ENCODE results near the gene DNAJC25.
A peak's percentile ranks its signal among the peaks of the same experiment; 100 is the strongest.
"Not testable (repeated sequence)": the region's sequence is repeated elsewhere in the genome, so short reads cannot be mapped to it uniquely, and the experiment has no call there.

DNAJC25 gene

DNA sequence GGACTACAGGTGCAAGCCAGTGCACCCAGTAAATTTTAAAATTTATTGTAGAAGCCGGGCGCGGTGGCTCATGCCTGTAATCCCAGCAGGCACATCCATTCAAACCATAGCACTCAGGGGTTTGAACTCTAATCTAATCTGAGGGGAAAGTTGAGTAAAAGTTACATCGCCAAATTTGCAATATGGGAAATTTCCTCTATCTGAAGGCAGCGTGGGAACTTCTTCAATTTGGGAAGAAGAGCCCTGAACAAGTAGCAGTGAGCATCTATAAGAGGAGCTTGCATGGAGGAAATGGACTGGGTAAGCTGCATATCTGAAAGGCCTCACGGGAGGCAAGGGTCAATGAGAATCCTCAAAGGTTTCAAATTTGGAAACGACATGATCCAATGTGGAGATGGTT is 2.7 kb upstream of the DNAJC25 start:
- DNase-seq, result no peak

DNA sequence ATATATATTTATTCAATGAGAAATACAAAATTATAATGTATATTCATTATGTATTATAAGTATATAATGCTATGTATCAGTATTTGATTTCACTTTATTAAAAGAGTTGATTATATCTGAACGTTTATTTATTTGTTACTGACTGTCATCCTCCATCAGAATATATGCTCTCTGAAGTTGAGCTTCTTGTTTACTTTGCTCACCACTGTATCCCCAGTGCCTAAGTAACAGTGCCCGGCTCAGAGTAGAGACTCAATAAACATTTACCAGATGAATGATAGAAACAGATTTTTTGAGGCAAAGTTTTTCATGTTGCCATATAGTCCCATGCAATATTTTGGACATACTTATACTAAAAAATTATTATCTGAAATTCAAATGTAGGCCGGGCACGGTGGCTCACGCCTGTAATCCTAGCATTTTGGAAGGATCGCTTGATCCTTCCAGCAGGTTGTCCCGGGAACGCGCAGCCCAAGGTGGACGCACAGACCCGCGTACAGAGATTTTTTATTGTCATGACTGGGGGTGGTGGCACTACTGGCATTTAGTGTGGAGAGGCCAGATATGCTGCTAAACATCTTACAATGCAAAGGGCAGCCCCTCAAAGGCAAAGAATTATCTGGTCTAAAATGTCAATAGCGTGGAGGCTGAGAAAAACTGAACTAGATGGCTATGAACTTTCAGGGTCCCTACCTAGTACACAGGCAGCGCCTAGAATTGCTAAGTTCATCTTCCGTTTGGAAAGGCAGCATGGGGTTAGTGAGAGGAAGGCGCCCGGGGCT is 761 bp upstream of the DNAJC25 start:
- DNase-seq, result no peak

DNA sequence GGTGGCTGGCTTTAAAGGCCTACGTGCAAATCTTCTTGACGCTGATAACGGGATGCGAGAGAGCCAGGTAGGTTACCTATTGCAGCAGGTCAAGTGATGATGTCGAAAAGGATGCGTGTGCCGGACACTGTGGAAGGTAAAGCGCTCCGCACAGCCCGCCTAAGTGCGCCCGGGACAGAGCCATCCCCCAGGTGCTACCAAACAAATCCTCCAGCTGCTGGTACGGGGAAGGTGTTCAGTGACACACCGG is 245 bp upstream of the DNAJC25 start:
- no peak for DNase-seq

DNA sequence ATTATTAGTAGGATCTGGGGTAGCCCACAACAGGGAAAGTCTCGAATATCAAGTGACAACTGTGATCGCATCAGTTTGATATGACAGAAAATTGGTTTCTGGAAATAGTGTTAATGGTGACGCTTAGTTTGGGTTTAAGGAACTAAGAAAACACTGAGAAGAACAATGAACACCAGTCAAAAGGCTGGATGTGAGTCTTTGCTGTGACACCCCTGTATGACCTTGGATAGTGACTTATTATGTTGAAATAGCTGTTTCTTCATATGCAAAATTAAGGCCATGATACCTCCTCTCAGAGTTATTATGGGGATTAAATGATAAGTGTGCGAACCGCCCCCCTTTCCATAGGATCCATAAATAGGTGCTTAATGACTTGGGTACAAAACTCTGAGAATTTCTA is 926 bp downstream of the DNAJC25 start:
- no peak for DNase-seq

DNA sequence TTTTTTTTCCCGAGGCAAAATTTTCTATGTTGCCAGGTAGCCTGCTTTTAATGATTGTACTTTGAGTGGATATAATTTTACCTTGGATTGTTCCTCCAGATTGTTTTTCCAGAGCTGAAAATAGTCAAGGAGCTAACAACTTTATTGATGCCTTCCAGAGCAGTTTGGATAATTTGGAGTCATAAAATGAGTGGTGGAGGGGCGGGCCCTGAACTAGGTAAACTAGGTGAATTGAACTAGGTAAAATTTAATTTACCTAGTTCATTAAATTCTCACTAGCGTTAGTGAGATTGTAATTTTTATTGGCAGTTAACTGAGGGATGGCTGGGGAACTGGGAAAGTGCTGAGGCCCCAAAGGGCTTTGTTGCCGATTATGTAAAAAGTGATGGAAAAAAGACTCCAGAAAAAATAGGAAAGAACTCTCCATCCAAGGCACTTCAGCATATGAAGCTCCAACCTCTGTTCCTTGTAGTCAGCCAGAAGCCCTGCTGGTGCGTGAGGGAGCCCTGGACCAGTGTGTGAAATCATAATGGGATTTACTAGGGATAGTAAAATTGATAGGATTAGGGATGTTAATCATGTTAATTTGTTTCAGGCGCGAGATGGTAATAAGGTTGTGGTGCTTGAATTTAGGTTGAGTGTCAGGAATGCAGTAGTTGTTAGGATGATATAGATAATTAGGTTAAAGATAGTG is 1.7 kb downstream of the DNAJC25 start:
- DNase-seq, result no peak

DNA sequence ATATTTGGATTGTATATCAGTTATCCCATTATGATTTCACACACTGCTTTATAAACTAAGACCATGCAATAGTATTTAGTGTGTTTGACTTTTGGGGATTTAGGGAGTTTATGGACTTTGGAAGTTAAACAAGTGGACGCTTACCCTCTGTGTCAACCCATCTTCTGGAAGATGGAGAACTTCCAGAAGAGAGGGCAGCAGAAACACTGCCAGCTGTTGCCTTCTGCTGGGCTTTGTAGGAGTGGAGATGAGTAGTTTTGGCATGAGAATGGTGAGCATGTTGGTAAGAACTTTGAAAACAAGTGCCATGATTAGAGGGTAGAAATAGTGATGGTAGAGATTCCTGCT is 2.2 kb downstream of the DNAJC25 start:
- DNase-seq, result no peak

DNA sequence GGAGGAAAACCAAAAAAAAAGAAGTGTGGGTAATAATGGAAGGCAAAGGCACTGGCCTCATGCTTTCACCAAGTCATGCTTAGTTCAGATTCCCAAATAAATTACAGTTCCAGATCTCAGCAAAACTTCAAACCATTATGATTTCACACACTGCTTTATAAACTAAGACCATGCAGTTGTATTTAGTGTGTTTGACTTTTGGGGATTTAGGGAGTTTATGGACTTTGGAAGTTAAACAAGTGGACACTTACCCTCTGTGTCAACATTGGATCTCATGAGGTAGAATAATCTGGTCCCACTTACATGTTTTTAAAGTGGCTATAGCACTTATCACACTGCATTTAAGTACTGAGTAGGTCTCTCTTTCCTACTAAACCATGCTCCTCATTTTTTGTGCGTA is 3.7 kb downstream of the DNAJC25 start:
- no peak for DNase-seq

DNA sequence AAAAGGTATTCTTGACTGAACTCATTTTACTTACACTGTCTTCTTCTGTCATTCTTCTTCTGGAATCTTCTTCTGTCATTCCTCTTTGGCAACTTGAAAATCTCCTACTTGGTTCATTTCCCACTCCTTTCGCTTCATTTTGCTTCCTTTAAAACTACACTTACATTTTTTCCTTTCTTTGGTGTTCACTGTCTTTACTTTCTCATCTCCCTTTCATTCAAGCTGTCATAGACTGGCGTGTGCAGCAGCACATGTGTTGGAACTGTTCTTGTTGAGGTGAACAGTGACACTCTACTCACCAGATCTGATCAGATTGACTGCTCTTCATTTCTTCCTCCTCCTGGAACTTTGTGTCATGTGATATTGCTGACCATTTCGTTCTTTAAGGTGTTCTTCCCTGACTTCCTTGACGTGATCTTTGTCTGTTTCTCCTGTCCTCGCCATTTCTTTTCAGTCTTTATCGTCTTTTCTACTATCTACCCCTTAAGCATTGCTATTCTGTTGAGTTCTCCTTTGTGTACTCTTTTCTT is 6.4 kb downstream of the DNAJC25 start:
- DNase-seq, result no peak

DNA sequence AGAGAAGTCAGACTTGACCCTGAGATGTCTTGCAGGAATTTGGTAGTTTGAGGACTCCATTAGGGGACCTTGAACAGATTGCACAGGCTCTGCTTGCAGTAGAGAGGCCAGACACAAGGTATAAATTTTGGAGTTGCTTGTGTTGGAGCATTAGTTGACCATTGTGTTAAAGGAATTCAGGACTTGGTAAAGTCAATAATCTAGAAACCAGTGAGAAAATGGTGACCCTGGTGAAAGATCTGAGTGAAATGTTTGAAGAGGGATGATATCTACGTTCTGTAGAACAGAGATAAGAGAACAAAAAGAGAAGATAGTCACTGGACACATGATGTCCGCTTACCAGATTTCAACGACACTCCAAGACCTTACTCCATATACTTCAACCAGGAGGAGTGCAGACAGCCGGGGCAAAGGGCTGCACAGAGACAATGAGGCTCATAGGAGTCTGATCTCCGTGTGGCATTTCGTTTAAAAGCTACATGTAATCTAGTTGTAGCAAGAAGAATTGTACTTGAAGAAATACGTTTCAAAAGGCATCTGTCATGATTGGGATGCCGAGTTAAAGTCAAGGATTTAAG is 13.2 kb downstream of the DNAJC25 start:
- DNase-seq, result no peak

DNA sequence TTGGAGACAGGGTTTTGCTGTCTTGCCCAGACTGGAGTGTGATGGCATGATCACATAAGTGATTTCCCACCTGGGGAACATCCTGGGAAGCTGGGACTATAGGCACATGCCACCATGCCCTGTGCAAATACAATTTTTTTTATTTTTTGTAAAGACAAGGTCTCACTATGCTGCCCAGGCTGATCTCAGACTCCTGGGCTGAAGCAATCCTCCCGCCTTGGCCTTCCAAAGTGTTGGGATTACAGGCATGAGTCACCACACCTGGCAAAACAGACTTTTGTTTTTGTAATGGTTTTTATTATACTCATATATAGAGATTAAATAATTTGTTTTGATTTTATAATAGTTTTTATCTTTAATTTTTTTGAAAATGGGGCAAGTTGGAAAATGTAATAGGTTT is 14.7 kb downstream of the DNAJC25 start:
- DNase-seq, result no peak

DNA sequence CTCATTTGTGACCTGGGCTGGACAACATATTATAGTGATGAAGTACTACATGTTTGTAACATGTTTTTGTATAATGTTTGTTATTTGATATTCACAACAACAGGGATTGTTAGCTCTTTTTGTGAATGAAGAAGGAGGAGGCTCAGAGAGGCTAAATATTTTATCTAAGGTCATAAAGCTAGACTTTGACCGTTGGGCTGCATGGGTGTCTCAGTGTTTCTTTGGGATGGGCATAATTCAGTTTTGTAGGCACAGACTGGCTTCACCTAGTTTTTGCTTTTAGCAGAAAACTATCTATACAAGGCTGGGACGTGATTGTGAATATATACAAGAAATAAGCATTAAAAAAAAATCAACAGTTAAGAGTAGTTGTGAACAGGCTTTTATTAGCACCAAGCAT is 15.3 kb downstream of the DNAJC25 start:
- no peak for DNase-seq

DNA sequence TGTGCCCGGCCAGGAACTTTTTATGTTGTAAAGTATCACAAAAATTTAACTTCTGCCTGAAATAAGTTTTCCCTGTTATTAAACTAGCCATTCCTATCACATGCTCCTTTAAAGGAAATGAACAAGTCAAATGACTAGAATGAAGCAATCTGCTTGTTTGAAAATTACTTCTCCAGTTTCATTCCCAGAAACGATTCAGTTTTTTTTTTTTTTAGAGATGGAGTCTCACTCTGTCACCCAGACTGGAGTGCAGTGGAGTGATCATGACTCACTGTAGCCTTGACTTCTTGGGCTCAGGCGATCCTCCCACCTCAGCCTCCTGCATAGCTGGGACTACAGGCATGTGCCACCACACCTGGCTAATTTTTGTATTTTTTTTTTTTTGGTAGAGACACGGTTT is 16.9 kb downstream of the DNAJC25 start:
- no peak for DNase-seq

DNA sequence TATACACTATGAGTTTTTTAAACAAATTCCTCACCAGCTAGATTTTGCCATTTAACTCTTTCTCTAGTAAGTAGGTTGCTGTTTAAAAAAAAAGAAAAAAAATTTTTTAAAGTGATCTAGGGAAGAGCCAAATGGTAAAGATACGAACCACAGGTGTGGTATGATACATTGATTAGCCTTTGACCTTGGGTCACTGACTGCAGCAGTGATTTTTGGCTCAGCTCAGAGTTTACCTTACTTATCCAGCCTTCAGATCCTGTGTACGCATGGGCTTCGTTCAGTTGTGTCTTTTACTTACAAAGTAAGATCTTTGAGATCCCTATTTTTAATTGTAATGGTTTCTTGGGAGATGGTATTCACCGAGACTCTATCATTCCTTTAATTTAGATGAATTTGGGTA is 17.9 kb downstream of the DNAJC25 start:
- no peak for DNase-seq

DNA sequence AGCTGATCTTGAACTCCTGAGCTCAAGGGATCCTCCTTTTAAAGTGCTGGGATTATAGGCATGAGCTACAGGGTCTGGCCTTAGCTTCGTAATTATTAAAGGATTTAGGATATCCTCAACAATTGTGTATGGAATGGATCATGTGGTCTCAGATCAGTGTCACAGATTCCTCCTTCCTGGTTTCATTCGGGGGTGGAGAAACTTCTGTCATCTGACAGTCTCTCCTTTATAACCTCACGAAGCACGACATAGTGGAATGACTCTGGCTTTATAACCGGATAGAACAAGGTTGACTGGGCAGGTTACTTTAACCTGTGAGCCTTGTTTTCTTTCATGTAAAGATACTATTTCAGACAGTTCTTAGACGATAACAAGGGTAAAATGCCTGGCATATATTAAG is 25.9 kb downstream of the DNAJC25 start:
- DNase-seq, result no peak

DNA sequence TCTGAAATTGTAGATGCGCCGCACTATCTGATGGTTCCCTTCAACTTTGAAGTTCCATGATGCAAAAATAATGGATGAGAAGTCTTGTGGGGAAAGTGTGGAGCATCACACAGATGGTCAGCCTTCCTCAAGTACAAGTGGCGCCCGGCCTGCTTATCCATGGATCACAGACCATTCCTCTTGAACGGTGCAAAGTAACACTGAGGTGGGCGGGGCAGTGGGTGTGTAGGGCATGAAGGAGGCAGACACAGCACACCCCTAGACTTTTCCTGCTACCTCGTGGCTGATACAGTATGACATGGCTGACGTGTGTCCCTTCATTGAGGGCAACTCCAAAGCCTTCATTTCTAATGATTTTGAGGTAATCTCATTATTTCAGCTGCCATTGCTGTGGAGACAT is 27.8 kb downstream of the DNAJC25 start:
- DNase-seq, result no peak

DNA sequence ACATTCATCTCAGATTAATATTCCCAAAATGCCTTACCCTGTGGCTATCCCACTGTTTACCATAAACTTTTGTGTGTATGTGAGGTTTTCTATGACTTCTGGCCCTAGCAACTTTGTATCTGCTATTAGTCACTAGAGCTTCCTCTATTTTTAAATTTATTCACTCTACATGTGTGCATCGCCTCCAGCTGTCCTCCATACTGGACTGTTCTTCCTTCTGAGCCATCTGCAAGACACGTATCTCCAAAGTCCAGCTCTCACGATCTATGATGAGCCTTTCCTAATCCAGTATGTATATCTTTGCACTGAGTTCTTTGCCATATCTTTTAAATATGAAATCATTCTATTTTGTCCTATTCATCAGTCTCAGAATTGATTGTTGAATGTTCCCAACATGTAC is 28.6 kb downstream of the DNAJC25 start:
- DNase-seq, result no peak

DNA sequence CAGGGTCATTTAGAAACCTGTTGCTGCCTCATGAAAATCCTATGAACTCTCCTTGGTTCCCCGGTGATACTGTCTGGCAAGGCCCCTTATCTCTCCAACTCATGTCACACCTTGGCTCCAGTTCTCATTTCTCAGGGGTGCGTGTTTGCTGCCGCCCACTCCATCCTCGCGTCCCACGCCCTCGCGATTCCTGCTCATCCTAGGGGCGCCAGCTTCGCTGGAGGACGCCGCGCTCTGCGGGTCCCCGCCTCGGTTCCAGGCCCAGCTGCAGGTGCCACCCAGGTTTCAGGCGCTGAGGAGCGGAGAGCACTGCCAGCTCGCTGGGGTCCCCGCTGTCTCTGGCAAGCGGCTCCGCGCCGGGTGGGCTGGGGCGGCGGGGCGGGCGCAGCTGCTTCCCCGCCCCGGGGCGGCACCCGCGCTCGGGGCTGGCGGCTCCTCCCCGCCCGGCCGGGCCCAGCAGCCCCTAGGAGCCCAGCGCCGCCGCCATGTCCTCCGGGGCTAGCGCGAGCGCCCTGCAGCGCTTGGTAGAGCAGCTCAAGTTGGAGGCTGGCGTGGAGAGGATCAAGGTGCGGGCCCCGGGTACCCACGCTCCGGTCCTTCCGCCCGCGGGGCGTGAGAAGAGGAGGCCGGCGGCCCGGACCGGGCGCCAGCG is 30.1 kb downstream of the DNAJC25 start, which contains the start of gene GNG10:
Gene GNG10 (plus strand): TSS at position 456 of the 652 bp plus-strand sequence. CDS start 30 bp downstream, at position 486.
- DNase-seq, result peak; percentile 90

DNA sequence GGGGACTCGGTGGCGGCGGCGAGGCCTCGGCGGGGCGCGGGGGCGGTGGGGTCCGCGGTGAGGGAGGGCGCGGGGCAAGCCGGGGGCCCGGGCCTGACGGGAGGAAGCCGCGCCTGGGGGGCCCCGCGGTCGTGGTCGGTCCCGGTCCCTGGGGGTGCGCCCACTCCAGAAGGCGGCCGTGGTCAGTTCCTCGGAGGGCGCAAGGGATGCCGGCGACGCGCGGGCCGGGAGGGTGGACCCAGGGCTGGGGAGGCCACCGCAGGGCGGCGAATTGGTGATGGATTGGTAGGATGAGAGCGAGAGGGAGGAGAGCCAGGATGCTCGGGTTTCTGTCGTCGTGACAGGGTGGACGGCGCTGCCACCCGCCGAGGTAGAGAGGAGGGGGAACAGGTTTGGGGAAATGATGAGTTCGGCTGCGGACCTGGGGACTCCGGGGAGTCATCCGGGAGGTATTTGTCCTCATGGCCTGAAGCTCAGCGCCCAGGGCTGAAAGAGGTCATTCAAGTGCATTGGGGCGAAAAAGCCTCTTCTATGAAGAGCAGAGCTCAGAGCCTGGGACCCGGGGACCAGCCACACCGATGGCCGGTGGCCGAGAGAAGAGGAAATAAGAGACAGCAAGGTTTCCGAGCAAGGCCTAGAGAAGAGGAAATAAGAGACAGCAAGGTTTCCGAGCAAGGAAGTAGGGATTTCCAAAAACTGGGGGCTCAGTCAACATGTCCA is 30.8 kb downstream of the DNAJC25 start:
- peak; percentile 56 for DNase-seq

DNA sequence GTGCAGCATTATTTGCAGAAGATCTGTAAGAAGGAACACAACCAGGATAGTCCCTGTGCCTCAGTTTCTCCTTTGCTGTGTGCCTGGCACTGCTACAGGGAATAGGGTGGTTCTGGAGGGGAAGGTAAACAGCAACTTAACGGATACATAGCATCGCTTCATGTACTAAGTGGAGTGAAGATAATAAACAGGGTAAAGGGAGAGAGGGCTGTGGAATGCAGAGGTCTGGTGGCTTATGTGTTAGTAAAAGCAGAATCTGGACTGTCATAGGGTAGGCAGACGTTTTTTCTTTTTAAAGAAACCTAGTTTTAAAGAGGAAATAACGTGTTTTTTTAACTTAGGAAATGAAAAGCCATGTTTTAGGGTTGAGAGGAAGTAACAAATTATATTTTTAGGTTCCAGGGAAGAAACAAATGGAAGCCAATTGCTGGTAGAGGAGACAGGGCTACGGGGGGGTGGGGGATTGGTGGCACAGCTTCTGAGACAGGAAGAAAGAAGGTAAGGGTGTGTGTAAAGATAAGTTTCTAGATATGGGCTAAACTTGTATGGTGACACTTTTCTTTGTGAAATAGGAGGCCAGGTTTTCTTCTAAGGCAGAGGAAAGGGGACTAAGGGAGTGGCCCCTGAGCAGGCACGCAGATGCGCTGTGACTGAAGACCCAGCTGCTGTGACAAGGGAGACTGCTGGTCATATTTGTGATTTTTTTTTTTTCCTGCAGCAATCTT is 31.6 kb downstream of the DNAJC25 start:
- no peak for DNase-seq

DNA sequence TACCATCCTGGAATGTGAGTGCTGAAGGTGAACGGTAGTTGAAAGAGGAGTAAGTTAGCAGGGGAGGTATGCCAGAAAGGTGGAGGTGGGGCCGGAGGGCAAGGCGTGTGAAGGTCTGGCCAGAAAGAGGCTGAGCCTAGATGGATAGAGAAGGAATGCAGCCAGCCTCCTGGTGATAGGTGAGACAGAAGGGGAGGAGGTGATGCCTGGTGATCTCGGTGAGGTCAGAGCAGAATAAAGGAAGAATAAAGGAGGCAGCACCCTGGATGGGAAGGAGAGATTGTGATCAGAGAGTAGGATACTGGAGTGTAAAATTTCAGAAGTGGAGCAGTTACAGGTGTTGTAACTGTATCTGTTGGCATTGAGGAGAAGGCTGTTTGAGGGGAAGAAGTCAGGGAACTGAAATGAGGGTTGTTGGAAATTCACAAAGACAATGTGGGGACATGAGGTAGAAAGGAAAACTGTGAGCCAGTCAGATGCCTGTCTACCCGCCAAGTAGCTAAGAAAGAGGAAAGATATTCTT is 32.2 kb downstream of the DNAJC25 start:
- DNase-seq, result no peak

DNA sequence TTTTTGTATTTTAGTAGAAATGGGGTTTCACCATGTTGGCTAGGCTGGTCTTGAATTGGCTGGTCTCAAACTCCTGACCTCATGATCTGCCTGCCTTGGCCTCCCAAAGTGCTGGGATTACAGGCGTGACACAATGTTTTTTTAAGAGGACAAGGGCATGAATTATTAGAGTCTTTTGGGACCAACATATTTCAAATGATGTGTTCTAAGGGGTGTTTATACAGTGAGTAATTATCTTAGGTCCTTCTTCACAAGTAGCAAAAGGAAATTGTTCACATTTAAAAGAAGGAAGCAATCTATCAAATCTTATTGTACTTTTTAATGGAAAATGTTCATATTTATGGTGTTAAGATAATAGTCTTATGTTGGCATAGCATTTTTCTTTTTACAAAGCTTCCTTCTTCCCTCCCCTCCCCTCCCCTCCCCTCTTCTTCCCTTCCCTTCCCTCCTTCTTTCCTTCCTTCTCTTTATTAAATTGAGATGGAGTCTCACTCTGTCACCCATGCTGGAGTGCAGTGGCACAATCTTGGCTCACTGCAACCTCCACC is 37.0 kb downstream of the DNAJC25 start:
- no peak for DNase-seq

DNA sequence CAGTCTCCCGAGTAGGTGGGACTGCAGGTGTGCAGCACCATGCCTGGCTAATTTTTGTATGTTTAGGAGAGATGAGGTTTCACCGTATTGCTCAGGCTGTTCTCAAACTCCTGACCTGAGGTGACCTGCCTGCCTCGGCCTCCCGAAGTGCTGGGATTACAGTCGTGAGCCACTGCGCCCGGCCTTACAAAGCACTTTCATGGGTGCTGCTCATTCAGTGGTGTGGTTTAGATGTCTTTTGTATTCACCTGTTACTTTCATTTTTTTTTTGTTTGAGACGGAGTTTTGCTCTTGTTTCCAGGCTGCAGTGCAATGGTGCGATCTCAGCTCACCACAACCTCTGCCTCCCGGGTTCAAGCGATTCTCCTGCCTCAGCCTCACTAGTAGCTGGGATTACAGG is 37.5 kb downstream of the DNAJC25 start:
- not testable (repeated sequence) for DNase-seq
